Ovary (tissue), 1 donor: ENCODE data around the gene CCDC178.

Experiments
- EP300 ChIP-seq: sonication (generic); formaldehyde crosslinking; IDR thresholded peaks from one replicate; pipeline ENCODE4 v1.6.1; 2017; ENCODE audit warnings: antibody characterized with exemption
- POLR2A ChIP-seq: fragments of 450-650 bp; IDR thresholded peaks from one replicate; pipeline ENCODE4 v1.6.1; 2017; ENCODE audit warnings: antibody characterized with exemption, mild to moderate bottlenecking, moderate library complexity

GRCh38 chr18:32929213-32929612, 511.3 kb downstream of the CCDC178 start:
- TF ChIP-seq POLR2A = no peak
- no peak for TF ChIP-seq EP300
